ENCODE data around the gene PTDSS2. TPM values are rescaled to one million over a fixed set of nuclear protein-coding genes. Genes with fewer than 3 reads are reported as not detected.

PTDSS2 gene
- total and polyA plus RNA-seq, 10 of the 15 experiments (the other 5 are each of a cell fraction or from before 2014, with no cell fraction given): 0.39 to 21.1 (median 10.8) TPM

- no peak for TF ChIP-seq PRDM15 (CRISPR knock-in tag; IDR thresholded peaks at IDR 0.05)
- TF ChIP-seq HDAC6 (IDR thresholded peaks at IDR 0.05; ENCODE audit: unreplicated experiment): no peak
- TF ChIP-seq ZBTB33 (IDR thresholded peaks at IDR 0.05): no peak
- TF ChIP-seq POU2F2 (IDR thresholded peaks at IDR 0.05; ENCODE audit: borderline replicate concordance, low read depth, low read length): no peak
- no peak for TF ChIP-seq STAT3 (IDR thresholded peaks at IDR 0.05; ENCODE audit: low read depth, low read length)
Measured at GRCh38 chr11:444396-445144, 5.5 kb upstream of the PTDSS2 start (continued).

Data from GM12878 (cell line).